HepG2 (cell line): ENCODE results near the gene CSRP3.

Experiments
- CHD2 ChIP-seq: IDR thresholded peaks from 2 replicates; pipeline ENCODE4 v1.6.1; 2011; ENCODE audit warnings: low read depth, low read length, improper control_type of control experiment
- ISL2 ChIP-seq: sonication (generic); formaldehyde crosslinking; IDR thresholded peaks from 2 replicates; pipeline ENCODE4 v1.5.0; 2020; ENCODE audit warnings: missing genetic modification reagents
- NFIC ChIP-seq: IDR thresholded peaks from 2 replicates; pipeline ENCODE4 v1.6.1; 2012; ENCODE audit warnings: mild to moderate bottlenecking, low read length, inconsistent platforms
- PHB2 ChIP-seq: fragments of 450-650 bp; IDR thresholded peaks from 2 replicates; pipeline ENCODE4 v1.6.1; 2018; ENCODE audit not compliant: partially characterized antibody
- TAF1 ChIP-seq: sonication (generic); formaldehyde crosslinking; IDR thresholded peaks from 2 replicates; pipeline ENCODE4 v1.4.0; 2020; ENCODE audit warnings: missing genetic modification reagents
- ZNF776 ChIP-seq: sonication (generic); formaldehyde crosslinking; IDR thresholded peaks from 2 replicates; pipeline ENCODE4 v1.4.0; 2020; ENCODE audit warnings: mild to moderate bottlenecking, missing genetic modification reagents
- TF ChIP-seq, protein P1 (sequence below): sonication (generic); formaldehyde crosslinking; IDR thresholded peaks from 2 replicates; pipeline ENCODE4 v1.5.1; 2020; ENCODE audit warnings: missing genetic modification reagents, mild to moderate bottlenecking, borderline replicate concordance
- TF ChIP-seq, protein P2 (sequence below): sonication (generic); formaldehyde crosslinking; IDR thresholded peaks from 2 replicates; pipeline ENCODE4 v1.4.0; 2020; ENCODE audit warnings: low read depth, missing genetic modification reagents

DNA sequence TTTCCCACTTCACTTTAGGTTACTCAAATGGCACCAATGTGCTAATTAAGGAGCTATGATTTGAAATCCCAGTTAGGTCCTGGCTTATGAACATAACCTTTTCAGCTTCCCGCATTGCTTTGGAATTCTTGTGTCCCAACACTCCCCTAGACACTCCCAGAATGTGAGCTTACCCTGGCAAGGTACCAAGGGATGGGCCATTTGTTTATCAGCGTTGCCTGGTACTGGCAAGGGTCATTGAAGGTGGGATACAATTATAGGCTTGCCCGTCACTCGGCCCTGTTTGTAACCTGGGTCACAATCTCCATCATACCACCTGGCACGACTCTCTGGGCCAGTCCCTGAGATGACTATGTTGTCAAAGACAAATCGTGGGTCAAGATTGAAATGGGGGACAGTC, 5.4 kb downstream of the CSRP3 start:
- TF ChIP-seq ZNF776 (no peak), ISL2 (CRISPR knock-in tag) (no peak), PHB2 (no peak), CHD2 (no peak), TAF1 (CRISPR knock-in tag) (no peak), NFIC (no peak)
- TF ChIP-seq, protein P1, sequence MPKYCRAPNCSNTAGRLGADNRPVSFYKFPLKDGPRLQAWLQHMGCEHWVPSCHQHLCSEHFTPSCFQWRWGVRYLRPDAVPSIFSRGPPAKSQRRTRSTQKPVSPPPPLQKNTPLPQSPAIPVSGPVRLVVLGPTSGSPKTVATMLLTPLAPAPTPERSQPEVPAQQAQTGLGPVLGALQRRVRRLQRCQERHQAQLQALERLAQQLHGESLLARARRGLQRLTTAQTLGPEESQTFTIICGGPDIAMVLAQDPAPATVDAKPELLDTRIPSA (CRISPR knock-in tag), result no peak
- TF ChIP-seq, protein P2, sequence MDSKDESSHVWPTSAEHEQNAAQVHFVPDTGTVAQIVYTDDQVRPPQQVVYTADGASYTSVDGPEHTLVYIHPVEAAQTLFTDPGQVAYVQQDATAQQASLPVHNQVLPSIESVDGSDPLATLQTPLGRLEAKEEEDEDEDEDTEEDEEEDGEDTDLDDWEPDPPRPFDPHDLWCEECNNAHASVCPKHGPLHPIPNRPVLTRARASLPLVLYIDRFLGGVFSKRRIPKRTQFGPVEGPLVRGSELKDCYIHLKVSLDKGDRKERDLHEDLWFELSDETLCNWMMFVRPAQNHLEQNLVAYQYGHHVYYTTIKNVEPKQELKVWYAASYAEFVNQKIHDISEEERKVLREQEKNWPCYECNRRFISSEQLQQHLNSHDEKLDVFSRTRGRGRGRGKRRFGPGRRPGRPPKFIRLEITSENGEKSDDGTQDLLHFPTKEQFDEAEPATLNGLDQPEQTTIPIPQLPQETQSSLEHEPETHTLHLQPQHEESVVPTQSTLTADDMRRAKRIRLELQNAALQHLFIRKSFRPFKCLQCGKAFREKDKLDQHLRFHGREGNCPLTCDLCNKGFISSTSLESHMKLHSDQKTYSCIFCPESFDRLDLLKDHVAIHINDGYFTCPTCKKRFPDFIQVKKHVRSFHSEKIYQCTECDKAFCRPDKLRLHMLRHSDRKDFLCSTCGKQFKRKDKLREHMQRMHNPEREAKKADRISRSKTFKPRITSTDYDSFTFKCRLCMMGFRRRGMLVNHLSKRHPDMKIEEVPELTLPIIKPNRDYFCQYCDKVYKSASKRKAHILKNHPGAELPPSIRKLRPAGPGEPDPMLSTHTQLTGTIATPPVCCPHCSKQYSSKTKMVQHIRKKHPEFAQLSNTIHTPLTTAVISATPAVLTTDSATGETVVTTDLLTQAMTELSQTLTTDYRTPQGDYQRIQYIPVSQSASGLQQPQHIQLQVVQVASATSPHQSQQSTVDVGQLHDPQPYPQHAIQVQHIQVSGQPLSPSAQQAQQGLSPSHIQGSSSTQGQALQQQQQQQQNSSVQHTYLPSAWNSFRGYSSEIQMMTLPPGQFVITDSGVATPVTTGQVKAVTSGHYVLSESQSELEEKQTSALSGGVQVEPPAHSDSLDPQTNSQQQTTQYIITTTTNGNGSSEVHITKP, result no peak
